IMR-90 (cell line): ENCODE results near the gene B3GAT3. TPM values are rescaled to one million over a fixed set of nuclear protein-coding genes. Genes with fewer than 3 reads are reported as not detected.

Source experiments
- ATAC-seq: fragments of 200-7000 bp; cut with Tn5 transposase; 2 replicates; pipeline ENCODE4 v1.9.1; 2020; ENCODE audit warnings: low read depth, mild to moderate bottlenecking, moderate library complexity
- BruUV-seq: library from RNA; stranded (reverse); fragments of 400-500 nt; replicated peaks from 2 replicates; lab custom pipeline; 2021; lab: Mats Ljungman, UMichigan
- CTCF ChIA-PET: fragments of 300-600 bp; formaldehyde crosslinking; extraction: SDS; loops from one replicate; lab custom pipeline; 2021; ENCODE audit warnings: antibody characterized with exemption; lab: Yijun Ruan, JAX
- POLR2A ChIA-PET: fragments of 300-600 bp; sonication (Branson Sonifier 250); formaldehyde crosslinking; loops from one replicate; lab custom pipeline; 2022; ENCODE audit warnings: antibody characterized with exemption; ENCODE audit not compliant: unreplicated experiment; lab: Charles Lee
- DNase-seq: peaks from one replicate; pipeline ENCODE4 v3.0.0; 2013
- H2AFZ ChIP-seq: replicated peaks from 2 replicates; pipeline ENCODE3; 2013; ENCODE audit warnings: low read length, mild to moderate bottlenecking; ENCODE audit not compliant: poor library complexity
- H2AK5ac ChIP-seq: 2 replicates; pipeline ENCODE4 v1.6.1; 2013; ENCODE audit warnings: low read depth, low read length, inconsistent platforms
- H2AK9ac ChIP-seq: replicated peaks from 2 replicates; pipeline ENCODE3; 2013; ENCODE audit warnings: mild to moderate bottlenecking, low read depth, low read length, moderate library complexity; ENCODE audit not compliant: poor library complexity
- H2BK120ac ChIP-seq: 2 replicates; pipeline ENCODE4 v1.6.1; 2013; ENCODE audit warnings: low read depth, low read length, inconsistent platforms
- H2BK15ac ChIP-seq: 3 replicates; pipeline ENCODE4 v1.6.1; 2013; ENCODE audit warnings: low read depth, low read length, inconsistent platforms
- H2BK20ac ChIP-seq: 2 replicates; pipeline ENCODE4 v1.6.1; 2013; ENCODE audit warnings: low read depth, mild to moderate bottlenecking, inconsistent platforms, low read length, moderate library complexity
- H2BK5ac ChIP-seq: 2 replicates; pipeline ENCODE4 v1.6.1; 2013; ENCODE audit warnings: mild to moderate bottlenecking, low read depth, low read length, inconsistent platforms; ENCODE audit not compliant: poor library complexity, severe bottlenecking
- H3K14ac ChIP-seq: replicated peaks from 2 replicates; pipeline ENCODE4 v1.6.1; 2013; ENCODE audit warnings: low read depth, low read length, inconsistent platforms
- H3K18ac ChIP-seq: 2 replicates; pipeline ENCODE4 v1.6.1; 2013; ENCODE audit warnings: low read depth, low read length, control low read depth
- H3K23ac ChIP-seq: 2 replicates; pipeline ENCODE4 v1.6.1; 2013; ENCODE audit warnings: low read depth, low read length, inconsistent platforms
- H3K27ac ChIP-seq: 2 replicates; pipeline ENCODE4 v1.5.1; 2013; ENCODE audit warnings: mild to moderate bottlenecking, control low read depth, low read length; ENCODE audit not compliant: insufficient read depth
- H3K27me3 ChIP-seq: 2 replicates; pipeline ENCODE4 v1.6.1; 2013; ENCODE audit warnings: low read length; ENCODE audit not compliant: control insufficient read depth, insufficient read depth
- H3K36me3 ChIP-seq: 2 replicates; pipeline ENCODE4 v1.6.1; 2013; ENCODE audit warnings: low read length, mixed read lengths; ENCODE audit not compliant: control insufficient read depth, insufficient read depth
- H3K4ac ChIP-seq: 2 replicates; pipeline ENCODE4 v1.6.1; 2013; ENCODE audit warnings: low read depth, low read length, inconsistent platforms
- H3K4me1 ChIP-seq: 2 replicates; pipeline ENCODE4 v1.6.1; 2013; ENCODE audit warnings: low read length, mixed read lengths; ENCODE audit not compliant: control insufficient read depth, insufficient read depth
- H3K4me2 ChIP-seq: 2 replicates; pipeline ENCODE4 v1.6.1; 2013; ENCODE audit warnings: low read depth, mild to moderate bottlenecking, control low read depth, low read length, moderate library complexity
- H3K4me3 ChIP-seq: 2 replicates; pipeline ENCODE4 v1.5.1; 2013; ENCODE audit warnings: low read depth, mild to moderate bottlenecking, control low read depth, low read length, moderate library complexity; ENCODE audit not compliant: insufficient read depth
- H3K56ac ChIP-seq: 2 replicates; pipeline ENCODE4 v1.6.1; 2013; ENCODE audit warnings: low read length, inconsistent platforms; ENCODE audit not compliant: insufficient read depth; ENCODE audit errors: extremely low read depth
- H3K79me1 ChIP-seq, 2 experiments: 2 replicates each; pipeline ENCODE4 v1.6.1; 2013; ENCODE audit warnings: low read length in 2 of 2, inconsistent platforms in 1 of 2, low read depth in 1 of 2
- H3K9ac ChIP-seq: 2 replicates; pipeline ENCODE4 v1.6.1; 2013; ENCODE audit warnings: low read depth, low read length, control low read depth
- H3K9me1 ChIP-seq: 2 replicates; pipeline ENCODE4 v1.6.1; 2013; ENCODE audit warnings: low read length, inconsistent platforms; ENCODE audit not compliant: insufficient read depth
- H3K9me3 ChIP-seq: 2 replicates; pipeline ENCODE4 v1.6.1; 2013; ENCODE audit warnings: low read length; ENCODE audit not compliant: control insufficient read depth, insufficient read depth
- H4K20me1 ChIP-seq: 2 replicates; pipeline ENCODE4 v1.6.1; 2013; ENCODE audit warnings: low read length, inconsistent platforms; ENCODE audit not compliant: insufficient read depth
- H4K5ac ChIP-seq: 2 replicates; pipeline ENCODE4 v1.6.1; 2013; ENCODE audit warnings: mild to moderate bottlenecking, low read depth, low read length, control low read depth
- H4K8ac ChIP-seq, 2 experiments: 2 replicates each; pipeline ENCODE4 v1.6.1; 2013; ENCODE audit warnings: low read depth in 2 of 2, low read length in 2 of 2, control low read depth in 1 of 2, inconsistent platforms in 1 of 2
- H4K91ac ChIP-seq: 2 replicates; pipeline ENCODE4 v1.6.1; 2013; ENCODE audit warnings: low read depth, low read length, inconsistent platforms; ENCODE audit not compliant: insufficient read depth
- MXI1 ChIP-seq: IDR thresholded peaks from 2 replicates; pipeline ENCODE4 v1.6.1; 2012; ENCODE audit warnings: low read depth, mild to moderate bottlenecking, low read length, moderate library complexity, borderline replicate concordance
- POLR2A ChIP-seq: IDR thresholded peaks from 2 replicates; pipeline ENCODE4 v1.6.1; 2012; ENCODE audit warnings: mild to moderate bottlenecking, low read depth, low read length
- SMC3 ChIP-seq: fragments of 150-350 bp; IDR thresholded peaks from 2 replicates; pipeline ENCODE4 v1.6.1; 2016; ENCODE audit warnings: low read depth, mild to moderate bottlenecking, antibody characterized with exemption, low read length, moderate library complexity
- USF2 ChIP-seq: fragments of 150-350 bp; IDR thresholded peaks from 2 replicates; pipeline ENCODE4 v1.6.1; 2017; ENCODE audit warnings: mild to moderate bottlenecking, antibody characterized with exemption, low read length, low read depth
- WGBS, 2 experiments: methylation state at CpG; one replicate each; pipeline versions ENCODE4 v1.1.5 to v1.1.7; 2013; ENCODE audit warnings: missing lambda C conversion rate in 2 of 2; ENCODE audit not compliant: insufficient read length in 1 of 2; ENCODE audit errors: extremely low coverage in 2 of 2; 5-methylcytosine and 5-hydroxymethylcytosine counted together
- dilution Hi-C: fragments of 300-500 bp; cut with HindIII; formaldehyde crosslinking; loops from one replicate; pipeline ENCODE4 v1.14.3; 2018; ENCODE audit warnings: low sequenced_read_pairs; ENCODE audit not compliant: unreplicated experiment
- in situ Hi-C: fragments of 300-500 bp; cut with MboI; formaldehyde crosslinking; loops from 3 replicates; pipeline ENCODE4 v1.14.3; 2019; ENCODE audit warnings: low sequenced_read_pairs, inconsistent platforms, mixed read lengths
- intact Hi-C: fragments of 100-400 bp; cut with micrococcal nuclease; formaldehyde crosslinking; loops from 2 replicates; pipeline ENCODE4 v1.10.0; 2022
- polyA plus RNA-seq, 3 experiments: library from polyadenylated mRNA; depleted of rRNA; stranded (reverse); fragments of >200 nt; gene quantifications; 2 replicates each; pipeline ENCODE4 v1.2.3, GENCODE V29; 2012; ENCODE audit warnings: low replicate concordance in 1 of 3
- total RNA-seq: library from RNA; depleted of rRNA; stranded (reverse); fragments of >200 nt; gene quantifications from 2 replicates; pipeline ENCODE4 v1.2.3, GENCODE V29; 2012

B3GAT3 gene
- total and polyA plus RNA-seq, 2 of the 4 experiments (the other 2 are of a cell fraction) = 10.4 to 38.4 TPM

- POLR2A ChIA-PET = no interaction called here
- H3K36me3 ChIP-seq = peaks cover 35% of the 10 kb centered on the region
Observed at GRCh38 chr11:62647609-62648005, 25.8 kb upstream of the B3GAT3 start.

More at GRCh38 chr11:62647609-62648005, 25.8 kb upstream of the B3GAT3 start:
- in situ Hi-C loops (no loop called here), intact Hi-C loops (no loop called here), dilution Hi-C loops (no loop called here)
- H3K18ac ChIP-seq = no peak overlapping the region
- no TSS peak for BruUV-seq
- ATAC-seq (no peak), DNase-seq (no peak)
- H3K4me3 ChIP-seq = no peak overlapping the region
- H2BK120ac ChIP-seq = no peak overlapping the region
- H4K20me1 ChIP-seq = peaks cover 17% of the 10 kb centered on the region
- no peak overlapping the region for H4K8ac ChIP-seq
- CTCF ChIA-PET = no interaction called here
- H3K4ac ChIP-seq = no peak overlapping the region
- H2BK5ac ChIP-seq = no peak overlapping the region
- no peak overlapping the region for H2AFZ ChIP-seq
- peaks cover 8% of the 10 kb centered on the region for H3K4me1 ChIP-seq
- no peak overlapping the region for H3K23ac ChIP-seq
- no peak overlapping the region for H2AK9ac ChIP-seq
- no peak overlapping the region for H4K5ac ChIP-seq
- no peak overlapping the region for H2BK15ac ChIP-seq
- no peaks in the 10 kb centered on the region for H3K9me3 ChIP-seq
- no peak overlapping the region for H4K91ac ChIP-seq
- H3K9ac ChIP-seq = no peak overlapping the region
- H3K56ac ChIP-seq = no peak overlapping the region
- H3K14ac ChIP-seq = no peak overlapping the region
- H2AK5ac ChIP-seq = no peak overlapping the region
- H3K79me1 ChIP-seq = peaks cover 6 to 59% of the 10 kb centered on the region in 2 experiments
- WGBS, 2 experiments = 100% methylated on average over 4 of the region's 6 CpGs; no CpG with 5 or more reads in 1 of the 2 experiments
- no peak overlapping the region for H2BK20ac ChIP-seq
- TF ChIP-seq MXI1 (no peak), USF2 (no peak), SMC3 (no peak), POLR2A (no peak)
- H3K27me3 ChIP-seq = no peaks in the 10 kb centered on the region
- H3K9me1 ChIP-seq = peaks cover 7% of the 10 kb centered on the region; the same call in 1 of the 2 replicates
- H3K4me2 ChIP-seq = no peak overlapping the region
- no peak overlapping the region for H3K27ac ChIP-seq
